H1 (cell line): ENCODE results near the gene HMMR. TPM values are rescaled to one million over a fixed set of nuclear protein-coding genes. Genes with fewer than 3 reads are reported as not detected.

ENCODE experiments used
- CTCF ChIA-PET: fragments of 300-600 bp; sonication (Branson Sonifier 250); formaldehyde crosslinking; loops from one replicate; lab custom pipeline; 2021; ENCODE audit not compliant: partially characterized antibody; lab: Charles Lee
- POLR2A ChIA-PET: fragments of 300-600 bp; sonication (Branson Sonifier 250); formaldehyde crosslinking; loops from one replicate; lab custom pipeline; 2021; ENCODE audit warnings: inconsistent platforms; ENCODE audit not compliant: partially characterized antibody; lab: Charles Lee
- DNase-seq, 2 experiments: peaks; one replicate each; pipeline versions ENCODE4 v3.0.0 to v3.0.0-alpha.2; 2010 to 2022; ENCODE audit warnings: low spot score in 2 of 2, low read depth in 1 of 2, mixed read lengths in 1 of 2
- FAIRE-seq: peaks from 2 replicates; lab custom pipeline; 2011; peaks lifted over from hg19 to GRCh38; lab: Jason Lieb, UNC
- H2AFZ ChIP-seq: 2 replicates; pipeline ENCODE4 v1.8.1; 2012; ENCODE audit warnings: low read length, inconsistent platforms
- H2AK5ac ChIP-seq: 2 replicates; pipeline ENCODE4 v1.6.1; 2013; ENCODE audit warnings: low read depth, low read length
- H2BK120ac ChIP-seq: replicated peaks from 2 replicates; pipeline ENCODE3; 2013; ENCODE audit warnings: low read depth, low read length, inconsistent platforms
- H2BK12ac ChIP-seq: 2 replicates; pipeline ENCODE4 v1.6.1; 2013; ENCODE audit warnings: low read depth, low read length
- H2BK15ac ChIP-seq: 2 replicates; pipeline ENCODE4 v1.6.1; 2013; ENCODE audit warnings: low read length
- H2BK20ac ChIP-seq: 2 replicates; pipeline ENCODE4 v1.6.1; 2013; ENCODE audit warnings: low read length
- H2BK5ac ChIP-seq: 2 replicates; pipeline ENCODE4 v1.6.1; 2013; ENCODE audit warnings: low read depth, low read length
- H3K14ac ChIP-seq: 2 replicates; pipeline ENCODE4 v1.6.1; 2013; ENCODE audit warnings: inconsistent platforms; ENCODE audit not compliant: insufficient read length
- H3K18ac ChIP-seq: 2 replicates; pipeline ENCODE4 v1.6.1; 2013; ENCODE audit warnings: low read length; ENCODE audit errors: extremely low read depth
- H3K23ac ChIP-seq: 2 replicates; pipeline ENCODE4 v1.6.1; 2013; ENCODE audit warnings: inconsistent platforms; ENCODE audit not compliant: insufficient read length
- H3K23me2 ChIP-seq: 2 replicates; pipeline ENCODE4 v1.6.1; 2013; ENCODE audit warnings: low read depth, low read length
- H3K27ac ChIP-seq: 2 replicates; pipeline ENCODE4 v1.6.1; 2011; ENCODE audit warnings: low read depth, low read length, inconsistent platforms
- H3K27me3 ChIP-seq, 4 experiments: replicated peaks in 1 of 4; 1 replicate in 1 of 4; 2 replicates in 3 of 4; pipeline versions ENCODE4 v1.6.1 to v1.8.1; 2011 to 2013; ENCODE audit warnings: low read length in 3 of 4, mild to moderate bottlenecking in 3 of 4, inconsistent platforms in 2 of 4, mixed read lengths in 2 of 4, moderate library complexity in 1 of 4; ENCODE audit not compliant: control insufficient read depth in 3 of 4, insufficient read depth in 3 of 4; ENCODE audit errors: extremely low read depth in 1 of 4
- H3K36me3 ChIP-seq, 4 experiments: 2 replicates each; pipeline versions ENCODE4 v1.6.1 to v1.8.1; 2011 to 2013; ENCODE audit warnings: mild to moderate bottlenecking in 4 of 4, low read length in 3 of 4, moderate library complexity in 2 of 4, control low read depth in 1 of 4, inconsistent platforms in 1 of 4; ENCODE audit not compliant: insufficient read depth in 4 of 4, control insufficient read depth in 2 of 4
- H3K4ac ChIP-seq: replicated peaks from 2 replicates; pipeline ENCODE3; 2013; ENCODE audit warnings: low read length, low read depth, mixed read lengths, inconsistent platforms; ENCODE audit not compliant: insufficient read length
- H3K4me1 ChIP-seq, 4 experiments: replicated peaks in 1 of 4; 1 replicate in 1 of 4; 2 replicates in 3 of 4; pipeline versions ENCODE4 v1.6.1 to v1.8.1; 2011 to 2013; ENCODE audit warnings: low read length in 3 of 4, inconsistent platforms in 2 of 4, mixed read lengths in 1 of 4; ENCODE audit not compliant: insufficient read depth in 4 of 4, control insufficient read depth in 3 of 4
- H3K4me2 ChIP-seq, 2 experiments: 2 replicates each; pipeline versions ENCODE4 v1.6.1 to v1.8.1; 2011 to 2013; ENCODE audit warnings: low read depth in 2 of 2, low read length in 2 of 2, control low read depth in 1 of 2, inconsistent platforms in 1 of 2, mild to moderate bottlenecking in 1 of 2; ENCODE audit not compliant: insufficient read depth in 1 of 2
- H3K4me3 ChIP-seq, 4 experiments: fragments of 200-600, 300-600 bp in 1 of 4; sonication (generic), shearing (Covaris generic), sonication (Bioruptor Twin) in 1 of 4; 2 replicates each; pipeline versions ENCODE4 v1.5.1 to v1.8.1; 2011 to 2016; ENCODE audit warnings: low read length in 4 of 4, low read depth in 3 of 4, control low read depth in 2 of 4, inconsistent platforms in 2 of 4, mild to moderate bottlenecking in 2 of 4, mixed read lengths in 1 of 4, moderate library complexity in 1 of 4; ENCODE audit not compliant: insufficient read depth in 2 of 4; ENCODE audit errors: extremely low read depth in 1 of 4
- H3K56ac ChIP-seq: replicated peaks from 2 replicates; pipeline ENCODE3; 2013; ENCODE audit warnings: low read depth, mild to moderate bottlenecking, mixed read lengths, low read length, inconsistent platforms; ENCODE audit not compliant: insufficient read length
- H3K79me1 ChIP-seq: 2 replicates; pipeline ENCODE4 v1.6.1; 2013; ENCODE audit warnings: low read depth, low read length, control low read depth
- H3K79me2 ChIP-seq, 2 experiments: 2 replicates each; pipeline versions ENCODE4 v1.6.1 to v1.8.1; 2012 to 2013; ENCODE audit warnings: low read length in 2 of 2, mild to moderate bottlenecking in 2 of 2, inconsistent platforms in 1 of 2; ENCODE audit not compliant: insufficient read depth in 2 of 2, control insufficient read depth in 1 of 2
- H3K9ac ChIP-seq, 4 experiments: replicated peaks in 1 of 4; 1 replicate in 1 of 4; 2 replicates in 3 of 4; pipeline versions ENCODE4 v1.6.1 to v1.8.1; 2011 to 2013; ENCODE audit warnings: low read depth in 3 of 4, low read length in 3 of 4, control low read depth in 2 of 4, mild to moderate bottlenecking in 2 of 4, moderate library complexity in 2 of 4, inconsistent platforms in 1 of 4; ENCODE audit errors: extremely low read depth in 1 of 4
- H3K9me3 ChIP-seq, 2 experiments: 2 replicates each; pipeline versions ENCODE4 v1.6.1 to v1.8.1; 2012 to 2013; ENCODE audit warnings: mild to moderate bottlenecking in 2 of 2, moderate library complexity in 2 of 2, control low read depth in 1 of 2, inconsistent platforms in 1 of 2, low read depth in 1 of 2, low read length in 1 of 2, mixed read lengths in 1 of 2; ENCODE audit not compliant: insufficient read depth in 2 of 2
- H4K20me1 ChIP-seq, 2 experiments: replicated peaks in 1 of 2; 2 replicates each; pipeline versions ENCODE3 to v1.8.1; 2011 to 2013; ENCODE audit warnings: inconsistent platforms in 2 of 2, low read length in 2 of 2, mild to moderate bottlenecking in 1 of 2; ENCODE audit not compliant: insufficient read depth in 2 of 2, control insufficient read depth in 1 of 2
- H4K5ac ChIP-seq: 2 replicates; pipeline ENCODE4 v1.6.1; 2013; ENCODE audit warnings: low read length, low read depth, mixed read lengths, inconsistent platforms; ENCODE audit not compliant: insufficient read length
- H4K8ac ChIP-seq: 2 replicates; pipeline ENCODE4 v1.8.0; 2013; ENCODE audit warnings: mild to moderate bottlenecking, moderate library complexity, low read length, inconsistent platforms; ENCODE audit not compliant: insufficient read depth; ENCODE audit errors: extremely low read depth
- H4K91ac ChIP-seq: replicated peaks from 2 replicates; pipeline ENCODE3; 2013; ENCODE audit warnings: low read length, mixed read lengths, inconsistent platforms; ENCODE audit not compliant: insufficient read length
- BRCA1 ChIP-seq: IDR thresholded peaks from 2 replicates; pipeline ENCODE4 v1.6.1; 2012; ENCODE audit warnings: low read depth, low read length, improper control_type of control experiment
- EGR1 ChIP-seq: IDR thresholded peaks from 2 replicates; pipeline ENCODE4 v1.6.1; 2011; ENCODE audit warnings: low read depth, low read length, borderline replicate concordance
- WGBS, 2 experiments: shearing (Covaris generic) in 1 of 2; methylation state at CpG; one replicate each; pipeline versions ENCODE4 v1.1.6 to v1.1.7; 2013 to 2015; ENCODE audit warnings: low lambda C conversion rate in 2 of 2, mixed read lengths in 2 of 2, inconsistent platforms in 1 of 2, low coverage in 1 of 2, missing lambda C conversion rate in 1 of 2; ENCODE audit not compliant: insufficient replicate concordance in 2 of 2, insufficient coverage in 1 of 2, insufficient read length in 1 of 2; ENCODE audit errors: extremely low coverage in 1 of 2, missing lambda C conversion rate in 1 of 2; 5-methylcytosine and 5-hydroxymethylcytosine counted together
- polyA plus RNA-seq, 7 experiments: library from polyadenylated mRNA; depleted of rRNA in 3 of 7; stranded (reverse) in 5 of 7; unstranded in 2 of 7; fragments of >200 nt in 5 of 7; fragments of 200-250 nt in 2 of 7; gene quantifications; 1 replicate in 5 of 7; 2 replicates in 1 of 7; 4 replicates in 1 of 7; pipeline versions ENCODE4 v1.2.1 to v1.2.3, GENCODE V29; 2011 to 2013; ENCODE audit warnings: missing spikeins in 2 of 7, mixed read lengths in 2 of 7
- total RNA-seq: library from RNA; stranded (reverse); fragmentation: NEBNext Ultra II Directional; extraction: Animal tissue kit (Norgen Biotek cat#: 25700); gene quantifications from 2 replicates; pipeline ENCODE4 v1.2.1, GENCODE V29; 2021

HMMR gene
- total and polyA plus RNA-seq, 2 of the 8 experiments (the other 6 are each of a cell fraction or from before 2014, with no cell fraction given), result 17.5 to 77.3 TPM

- Histone ChIP-seq H3K27ac (peak overlapping the region; percentile 66; the same call in 1 of the 2 replicates), H3K36me3 (no peaks in the 10 kb centered on the region), H3K4me1 (peaks cover 0 to 9% (median 4%) of the 10 kb centered on the region in 4 experiments; a peak in 3 of 7 replicates), H4K5ac (no peak overlapping the region), H3K23me2 (peaks cover 12% of the 10 kb centered on the region), H4K8ac (no peak overlapping the region), H4K91ac (peak overlapping the region; percentile 44), H2BK12ac (no peak overlapping the region; the same call in 1 of the 2 replicates), H3K4ac (peak overlapping the region; percentile 79), H2BK20ac (no peak overlapping the region), H3K9ac (peak overlapping the region in 1 of 4 experiments; percentile 94; a peak in 2 of 7 replicates), H3K4me3 (peak overlapping the region in 3 of 4 experiments; percentile 2 to 98 (median 93); a peak in 4 of 8 replicates), H3K79me1 (no peaks in the 10 kb centered on the region), H4K20me1 (peaks cover 12 to 16% of the 10 kb centered on the region in 2 experiments), H2BK15ac (no peak overlapping the region), H2AFZ (peak overlapping the region; percentile 54; the same call in 1 of the 2 replicates), H2BK120ac (peak overlapping the region; percentile 76), H3K9me3 (no peaks in the 10 kb centered on the region), H2BK5ac (peak overlapping the region; percentile 45; the same call in 1 of the 2 replicates), H2AK5ac (no peak overlapping the region), H3K79me2 (peaks cover 15 to 37% of the 10 kb centered on the region in 2 experiments), H3K14ac (no peak overlapping the region), H3K4me2 (peak overlapping the region; percentile 90 to 100), H3K23ac (no peak overlapping the region), H3K27me3 (no peaks in the 10 kb centered on the region), H3K18ac (no peak overlapping the region), H3K56ac (no peak overlapping the region)
- no peak for FAIRE-seq
- POLR2A ChIA-PET, result interaction anchor here (0.6 to 4.6 kb wide), 13 partner anchors 10 to 1652 kb away, joined by 3 to 76 read pairs (median 4); partner anchors contain the start of genes CCNG1, HMMR and NUDCD2
- DNase-seq, result no peak
- CTCF ChIA-PET, result interaction anchor here (0.7 to 2.0 kb wide), 4 partner anchors 13 to 44 kb away, joined by 3 to 8 read pairs (median 6); no protein-coding TSS in a partner anchor
- TF ChIP-seq BRCA1, result no peak
- no peak for TF ChIP-seq EGR1
- 57% methylated on average over 8 of the region's 8 CpGs; no CpG with 5 or more reads in 1 of the 2 experiments for WGBS, 2 experiments
Measured at GRCh38 chr5:163502521-163502920, 42.1 kb downstream of the HMMR start.
